Right lobe of liver (tissue), 6 donors: ENCODE measurements around the gene CDKN2B. TPM values are rescaled to one million over a fixed set of nuclear protein-coding genes. Genes with fewer than 3 reads are reported as not detected.

ENCODE experiments used
- ATAC-seq, 4 donors: fragments of 200-7000 bp; cut with Tn5 transposase; one replicate each; pipeline ENCODE4 v1.9.1; 2020; ENCODE audit warnings: mild to moderate bottlenecking in 4 of 4, moderate library complexity in 4 of 4
- DNase-seq, 3 donors: peaks; one replicate each; pipeline ENCODE4 v3.0.0-alpha.2; 2020
- H3K27ac ChIP-seq, 3 donors: fragments of 200-600 bp; one replicate each; pipeline ENCODE4 v1.8.0; 2022
- H3K27me3 ChIP-seq, 2 donors: fragments of 200-600 bp; one replicate each; pipeline ENCODE4 v1.8.0; 2022
- H3K36me3 ChIP-seq, 4 donors: fragments of 200-600 bp; sonication (generic) in 1 of 4; one replicate each; pipeline versions ENCODE4 v1.5.1 to v1.8.0; 2017 to 2022; ENCODE audit warnings: control low read depth in 1 of 4
- H3K4me1 ChIP-seq, 4 donors: fragments of 200-600 bp; sonication (generic) in 1 of 4; one replicate each; pipeline versions ENCODE4 v1.5.1 to v1.8.0; 2017 to 2022; ENCODE audit warnings: control low read depth in 1 of 4
- H3K4me3 ChIP-seq, 3 donors: fragments of 200-600 bp; one replicate each; pipeline ENCODE4 v1.8.0; 2022
- H3K9me3 ChIP-seq, 4 donors: fragments of 200-600 bp; sonication (generic) in 1 of 4; one replicate each; pipeline versions ENCODE4 v1.5.1 to v1.8.0; 2017 to 2022; ENCODE audit warnings: control low read depth in 1 of 4
- CTCF ChIP-seq, 4 donors: fragments of 200-600 bp in 3 of 4; fragments of 450-650 bp in 1 of 4; IDR thresholded peaks; one replicate each; pipeline versions ENCODE4 v1.5.1 to v1.8.0; 2016 to 2022; ENCODE audit warnings: antibody characterized with exemption in 4 of 4, mild to moderate bottlenecking in 2 of 4
- POLR2A ChIP-seq: fragments of 450-650 bp; IDR thresholded peaks from one replicate; pipeline ENCODE4 v1.6.1; 2017; ENCODE audit warnings: antibody characterized with exemption, mild to moderate bottlenecking
- WGBS: methylation state at CpG from one replicate; pipeline ENCODE4 v1.1.6; 2018; ENCODE audit warnings: low coverage, low lambda C conversion rate; ENCODE audit not compliant: insufficient coverage; ENCODE audit errors: missing lambda C conversion rate; 5-methylcytosine and 5-hydroxymethylcytosine counted together
- intact Hi-C, 2 donors: fragments of 100-400 bp; cut with DNase I; formaldehyde crosslinking; loops; one replicate each; pipeline versions ENCODE4 v1.11.2 to v1.14.1; 2022
- total RNA-seq, 6 experiments: library from RNA; depleted of rRNA in 2 of 6; stranded (reverse); fragments of >200 nt in 2 of 6; fragmentation: NEBNext Ultra II Directional in 3 of 6; extraction: Animal tissue kit (Norgen Biotek cat#: 25700) in 3 of 6; gene quantifications; one replicate each; pipeline versions ENCODE4 v1.1.0 to v1.2.4, GENCODE V29; 2016 to 2023
- donor health status: DM: no; HTN: yes; CAD: no.
- donor health status: DM: no; HTN: no; CAD: no.
- donor health status: DM: no; HTN: no; CAD: no.
- donor health status: DM: no; HTN: yes; CAD: no.
- donor health status: DM: no; HTN: yes; CAD: no.

CDKN2B gene
- total RNA-seq, 6 experiments from 2014 or later: 0.64 to 4.2 (median 1.8) TPM

- ATAC-seq (no peak), DNase-seq (no peak)
- intact Hi-C loops: no loop called here
- Histone ChIP-seq H3K4me3 (no peak overlapping the region), H3K36me3 (no peaks in the 10 kb centered on the region), H3K27me3 (peaks cover 9 to 75% of the 10 kb centered on the region in 2 donors), H3K4me1 (peaks cover 0 to 12% (median 3%) of the 10 kb centered on the region in 4 donors), H3K9me3 (no peaks in the 10 kb centered on the region), H3K27ac (no peak overlapping the region)
- TF ChIP-seq CTCF (IDR thresholded peaks at IDR 0.05): no peak
- 7% methylated on average over 27 of the region's 28 CpGs for WGBS
Measured at GRCh38 chr9:21969011-21969940, 39.8 kb downstream of the CDKN2B start.

GRCh38 chr9:21968331-21969010 lies 40.6 kb downstream of the CDKN2B start:
- no peak overlapping the region for H3K27ac ChIP-seq
- no peaks in the 10 kb centered on the region for H3K36me3 ChIP-seq
- DNase-seq: no peak
- H3K4me1 ChIP-seq: peaks cover 0 to 11% (median 2%) of the 10 kb centered on the region in 4 donors
- intact Hi-C loops: no loop called here
- no peak for ATAC-seq
- no peaks in the 10 kb centered on the region for H3K9me3 ChIP-seq
- H3K4me3 ChIP-seq: no peak overlapping the region
- H3K27me3 ChIP-seq: peaks cover 3 to 68% of the 10 kb centered on the region in 2 donors
- 4% methylated on average over 27 of the region's 41 CpGs for WGBS
- TF ChIP-seq CTCF (IDR thresholded peaks at IDR 0.05) (no peak), POLR2A (no peak)

- WGBS: 20% methylated on average over 10 of the region's 10 CpGs
- Histone ChIP-seq H3K4me1 (peaks cover 0 to 11% (median 2%) of the 10 kb centered on the region in 4 donors), H3K27ac (no peak overlapping the region), H3K36me3 (no peaks in the 10 kb centered on the region), H3K4me3 (no peak overlapping the region), H3K27me3 (peaks cover 0 to 68% of the 10 kb centered on the region in 2 donors), H3K9me3 (no peaks in the 10 kb centered on the region)
- DNase-seq (no peak), ATAC-seq (no peak)
- intact Hi-C loops: no loop called here
- no peak for TF ChIP-seq CTCF (IDR thresholded peaks at IDR 0.05)
- no peak for TF ChIP-seq POLR2A
Measured at GRCh38 chr9:21967702-21968101, 41.4 kb downstream of the CDKN2B start.

- H3K27ac ChIP-seq: no peak overlapping the region
- H3K4me3 ChIP-seq: no peak overlapping the region
- ATAC-seq (no peak), DNase-seq (no peak)
- H3K9me3 ChIP-seq: no peaks in the 10 kb centered on the region
- H3K36me3 ChIP-seq: no peaks in the 10 kb centered on the region
- TF ChIP-seq CTCF (IDR thresholded peaks at IDR 0.05) (no peak), POLR2A (no peak)
- intact Hi-C loops: no loop called here
- H3K27me3 ChIP-seq: peaks cover 0 to 63% of the 10 kb centered on the region in 2 donors
- WGBS: 20% methylated on average over 8 of the region's 19 CpGs
- H3K4me1 ChIP-seq: peaks cover 0 to 11% (median 2%) of the 10 kb centered on the region in 4 donors
Measured at GRCh38 chr9:21967169-21967568, 41.9 kb downstream of the CDKN2B start.
